OCI-LY7 (cell line): ENCODE results near the gene FBLN2. TPM values are rescaled to one million over a fixed set of nuclear protein-coding genes. Genes with fewer than 3 reads are reported as not detected.

ENCODE experiments used
- BruUV-seq: library from RNA; stranded (reverse); fragments of 400-500 nt; replicated peaks from 2 replicates; lab custom pipeline; 2021; lab: Mats Ljungman, UMichigan
- CTCF ChIA-PET: fragments of 300-600 bp; sonication (Branson Sonifier 250); formaldehyde crosslinking; loops from one replicate; lab custom pipeline; 2022; ENCODE audit warnings: antibody characterized with exemption; ENCODE audit not compliant: unreplicated experiment; lab: Charles Lee
- POLR2A ChIA-PET: fragments of 300-600 bp; sonication (Branson Sonifier 250); formaldehyde crosslinking; loops from one replicate; lab custom pipeline; 2022; ENCODE audit warnings: antibody characterized with exemption; lab: Charles Lee
- DNase-seq: peaks from one replicate; pipeline ENCODE4 v3.0.0-alpha.2; 2015; ENCODE audit warnings: low spot score
- H2AFZ ChIP-seq: fragments of 200-600 bp; sonication (generic), shearing (Covaris generic); 2 replicates; pipeline ENCODE4 v1.6.1; 2014; ENCODE audit warnings: mild to moderate bottlenecking, antibody characterized with exemption, low read length, moderate library complexity
- H3K27ac ChIP-seq: fragments of 200-600 bp; sonication (generic); 2 replicates; pipeline ENCODE4 v1.5.1; 2014; ENCODE audit warnings: mixed run types, low read depth, mild to moderate bottlenecking, moderate library complexity, low read length, inconsistent platforms; ENCODE audit not compliant: poor library complexity, severe bottlenecking
- H3K36me3 ChIP-seq: fragments of 200-600 bp; sonication (generic); 2 replicates; pipeline ENCODE4 v1.6.1; 2014; ENCODE audit warnings: mild to moderate bottlenecking, antibody characterized with exemption, low read length, moderate library complexity, mixed read lengths; ENCODE audit not compliant: insufficient read depth
- H3K4me1 ChIP-seq: fragments of 200-600 bp; sonication (generic); 2 replicates; pipeline ENCODE4 v1.5.1; 2014; ENCODE audit warnings: mild to moderate bottlenecking, low read length; ENCODE audit not compliant: insufficient read depth, poor library complexity, severe bottlenecking
- H3K4me2 ChIP-seq: fragments of 200-600 bp; sonication (generic); 2 replicates; pipeline ENCODE4 v1.6.1; 2014; ENCODE audit warnings: mild to moderate bottlenecking, low read length
- H3K4me3 ChIP-seq: fragments of 200-600 bp; sonication (generic); 2 replicates; pipeline ENCODE4 v1.5.1; 2014; ENCODE audit warnings: mild to moderate bottlenecking, low read depth, low read length; ENCODE audit not compliant: poor library complexity, severe bottlenecking
- H3K79me2 ChIP-seq: fragments of 200-600 bp; sonication (generic); 2 replicates; pipeline ENCODE4 v1.6.1; 2016; ENCODE audit warnings: low read depth, mild to moderate bottlenecking, low read length, moderate library complexity, mixed read lengths; ENCODE audit not compliant: insufficient read depth
- H3K9me2 ChIP-seq: fragments of 200-600 bp; sonication (generic); 2 replicates; pipeline ENCODE4 v1.6.1; 2016; ENCODE audit warnings: mild to moderate bottlenecking, low read length, mixed read lengths; ENCODE audit not compliant: insufficient read depth
- H3K9me3 ChIP-seq: fragments of 200-600 bp; sonication (generic); 2 replicates; pipeline ENCODE4 v1.6.1; 2014; ENCODE audit warnings: mild to moderate bottlenecking, mixed run types, low read length, mixed read lengths
- H4K20me1 ChIP-seq: fragments of 200-600 bp; sonication (generic); 2 replicates; pipeline ENCODE4 v1.6.1; 2014; ENCODE audit warnings: mild to moderate bottlenecking, antibody characterized with exemption, low read length, moderate library complexity, mixed read lengths; ENCODE audit not compliant: insufficient read depth
- CTCF ChIP-seq: fragments of 200-600 bp; sonication (generic); conservative IDR thresholded peaks from 2 replicates; pipeline ENCODE4 v1.5.1; 2014; ENCODE audit warnings: mild to moderate bottlenecking, antibody characterized with exemption, low read length, moderate library complexity, mixed read lengths
- EZH2phosphoT487 ChIP-seq: fragments of 200-600 bp; sonication (generic); IDR thresholded peaks from 2 replicates; pipeline ENCODE4 v1.6.1; 2018; ENCODE audit warnings: low read depth, borderline replicate concordance, mild to moderate bottlenecking, mixed run types, antibody characterized with exemption, low read length, moderate library complexity, mixed read lengths
- intact Hi-C: fragments of 100-400 bp; cut with micrococcal nuclease; formaldehyde crosslinking; loops from one replicate; pipeline ENCODE4 v1.10.0; 2022; ENCODE audit not compliant: unreplicated experiment
- total RNA-seq, 2 experiments: library from RNA; depleted of rRNA in 1 of 2; stranded (reverse); fragments of >200 nt in 1 of 2; shearing (Covaris generic) in 1 of 2; gene quantifications; 2 replicates each; pipeline ENCODE4 v1.2.3, GENCODE V29; 2014 to 2022

Gene FBLN2
- total RNA-seq, 2 experiments from 2014 or later = not detected

GRCh38 chr3:13620776-13621365 lies 71.9 kb downstream of the FBLN2 start:
- intact Hi-C loops = no loop called here
- no peak overlapping the region for H3K27ac ChIP-seq
- ChIA-PET POLR2A (no interaction called here), CTCF (no interaction called here)
- no peak overlapping the region for H3K4me3 ChIP-seq
- H3K9me3 ChIP-seq = no peaks in the 10 kb centered on the region
- H3K4me1 ChIP-seq = no peaks in the 10 kb centered on the region
- no peaks in the 10 kb centered on the region for H3K9me2 ChIP-seq
- H2AFZ ChIP-seq = no peak overlapping the region
- TF ChIP-seq CTCF (no peak), EZH2phosphoT487 (no peak)
- no peaks in the 10 kb centered on the region for H4K20me1 ChIP-seq
- no peaks in the 10 kb centered on the region for H3K36me3 ChIP-seq
- H3K79me2 ChIP-seq = no peaks in the 10 kb centered on the region
- no TSS peak for BruUV-seq
- DNase-seq = no peak
- H3K4me2 ChIP-seq = no peak overlapping the region

- Histone ChIP-seq H3K9me3 (no peaks in the 10 kb centered on the region), H3K9me2 (no peaks in the 10 kb centered on the region), H3K79me2 (no peaks in the 10 kb centered on the region), H3K4me2 (no peak overlapping the region), H3K27ac (no peak overlapping the region), H3K4me1 (no peaks in the 10 kb centered on the region), H3K4me3 (no peak overlapping the region), H3K36me3 (no peaks in the 10 kb centered on the region), H2AFZ (no peak overlapping the region), H4K20me1 (no peaks in the 10 kb centered on the region)
- no peak for DNase-seq
- intact Hi-C loops = no loop called here
- TF ChIP-seq EZH2phosphoT487 (no peak), CTCF (no peak)
- BruUV-seq = no TSS peak
- CTCF ChIA-PET = interaction anchor here (0.6 kb wide), 1 partner anchor 107 kb away, joined by 4 read pairs; no protein-coding TSS in a partner anchor
- POLR2A ChIA-PET = no interaction called here
Observed at GRCh38 chr3:13621381-13622221, 72.7 kb downstream of the FBLN2 start.

- TF ChIP-seq CTCF (no peak), EZH2phosphoT487 (no peak)
- intact Hi-C loops = no loop called here
- Histone ChIP-seq H3K9me2 (no peaks in the 10 kb centered on the region), H3K4me2 (no peak overlapping the region), H3K4me1 (no peaks in the 10 kb centered on the region), H3K27ac (no peak overlapping the region), H3K4me3 (no peak overlapping the region), H3K79me2 (no peaks in the 10 kb centered on the region), H3K36me3 (no peaks in the 10 kb centered on the region), H3K9me3 (no peaks in the 10 kb centered on the region), H2AFZ (no peak overlapping the region), H4K20me1 (no peaks in the 10 kb centered on the region)
- no TSS peak for BruUV-seq
- CTCF ChIA-PET = interaction anchor here (0.5 to 0.6 kb wide), 2 partner anchors 108 to 142 kb away, joined by 4 to 6 read pairs; partner anchors contain the start of gene HDAC11
- no peak for DNase-seq
- POLR2A ChIA-PET = no interaction called here
Observed at GRCh38 chr3:13622356-13622755, 73.4 kb downstream of the FBLN2 start.
